Caco-2 (cell line): ENCODE data around the gene DTWD2. TPM values are rescaled to one million over a fixed set of nuclear protein-coding genes. Genes with fewer than 3 reads are reported as not detected.

Source experiments
- BruUV-seq: library from RNA; stranded (reverse); fragments of 400-500 nt; replicated peaks from 2 replicates; lab custom pipeline; 2021; lab: Mats Ljungman, UMichigan
- CTCF ChIA-PET: fragments of 300-600 bp; sonication (Branson Sonifier 250); formaldehyde crosslinking; loops from one replicate; lab custom pipeline; 2022; ENCODE audit warnings: antibody characterized with exemption; lab: Charles Lee
- POLR2A ChIA-PET: fragments of 300-600 bp; sonication (Branson Sonifier 250); formaldehyde crosslinking; loops from one replicate; lab custom pipeline; 2022; ENCODE audit warnings: antibody characterized with exemption; lab: Charles Lee
- DNase-seq, 2 experiments: peaks; one replicate each; pipeline versions ENCODE4 v3.0.0 to v3.0.0-alpha.2; 2020 to 2022
- H3K27me3 ChIP-seq: replicated peaks from 2 replicates; pipeline ENCODE4 v1.6.0; 2011; ENCODE audit warnings: low read length; ENCODE audit not compliant: control insufficient read depth, insufficient read depth
- H3K36me3 ChIP-seq: 2 replicates; pipeline ENCODE4 v1.5.1; 2011; ENCODE audit warnings: low read length; ENCODE audit not compliant: control insufficient read depth, insufficient read depth
- H3K4me1 ChIP-seq: fragments of 250-450 bp; sonication (Bioruptor Pico); 2 replicates; pipeline ENCODE4 v1.5.1; 2020; ENCODE audit warnings: mild to moderate bottlenecking
- H3K4me3 ChIP-seq: 2 replicates; pipeline ENCODE4 v1.5.1; 2011; ENCODE audit warnings: low read depth, mild to moderate bottlenecking, control low read depth, low read length
- H3K9me3 ChIP-seq: fragments of 250-450 bp; sonication (Bioruptor Pico); 2 replicates; pipeline ENCODE4 v1.5.1; 2020; ENCODE audit warnings: mild to moderate bottlenecking, moderate library complexity
- H3K27ac Mint-ChIP-seq: one replicate; pipeline ENCODE4 v1.8.0; 2022; ENCODE audit warnings: mixed read lengths; ENCODE audit not compliant: unreplicated experiment
- H3K27me3 Mint-ChIP-seq: one replicate; pipeline ENCODE4 v1.8.0; 2022; ENCODE audit warnings: mixed read lengths; ENCODE audit not compliant: insufficient read depth, unreplicated experiment
- H3K36me3 Mint-ChIP-seq: one replicate; pipeline ENCODE4 v1.8.0; 2022; ENCODE audit warnings: mild to moderate bottlenecking, mixed read lengths; ENCODE audit not compliant: insufficient read depth, unreplicated experiment
- H3K4me1 Mint-ChIP-seq: one replicate; pipeline ENCODE4 v1.8.0; 2022; ENCODE audit warnings: low read depth, mixed read lengths; ENCODE audit not compliant: unreplicated experiment
- H3K4me3 Mint-ChIP-seq: one replicate; pipeline ENCODE4 v1.8.0; 2022; ENCODE audit warnings: mild to moderate bottlenecking, moderate library complexity, mixed read lengths; ENCODE audit not compliant: unreplicated experiment
- H3K9me3 Mint-ChIP-seq: one replicate; pipeline ENCODE4 v1.8.0; 2022; ENCODE audit warnings: mixed read lengths; ENCODE audit not compliant: unreplicated experiment
- CTCF ChIP-seq, 2 experiments: fragments of 200-600 bp in 1 of 2; IDR thresholded peaks; 1 replicate in 1 of 2; 2 replicates in 1 of 2; pipeline versions ENCODE4 v1.5.1 to v1.8.0; 2011 to 2022; ENCODE audit warnings: antibody characterized with exemption in 1 of 2, control low read depth in 1 of 2, inconsistent platforms in 1 of 2, low read depth in 1 of 2, low read length in 1 of 2, mild to moderate bottlenecking in 1 of 2, moderate library complexity in 1 of 2; ENCODE audit not compliant: insufficient read depth in 1 of 2, severe bottlenecking in 1 of 2, unreplicated experiment in 1 of 2
- intact Hi-C: fragments of 100-400 bp; cut with micrococcal nuclease; formaldehyde crosslinking; loops from one replicate; pipeline ENCODE4 v1.10.0; 2022; ENCODE audit not compliant: unreplicated experiment
- total RNA-seq: library from RNA; stranded (reverse); gene quantifications from 2 replicates; pipeline ENCODE4 v1.2.3, GENCODE V29; 2022

DTWD2 gene
- total RNA-seq, 1 experiment from 2014 or later: 5.6 TPM

DNA sequence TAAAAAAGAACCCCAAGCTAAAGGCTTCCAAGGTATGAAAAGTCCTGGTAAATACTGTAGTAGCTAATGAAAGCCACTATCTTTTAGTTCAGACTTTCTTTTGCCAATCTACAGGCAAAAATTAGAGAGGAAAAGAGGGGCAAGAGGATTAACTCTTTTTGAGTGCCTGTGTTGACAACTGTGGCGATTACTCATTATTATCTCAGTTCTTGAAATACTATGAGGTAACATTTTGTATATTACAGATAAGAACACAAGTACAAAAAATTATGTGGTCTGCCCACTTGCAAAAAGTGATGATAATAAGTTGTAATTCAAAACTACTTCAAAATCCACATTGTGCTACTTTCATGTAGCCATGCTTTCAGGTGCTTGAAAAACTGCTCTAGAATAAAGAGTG lies 144.0 kb downstream of the DTWD2 start:
- Mint-ChIP-seq H3K9me3 (no peaks in the 10 kb centered on the region), H3K4me1 (no peaks in the 10 kb centered on the region), H3K4me3 (no peak overlapping the region), H3K36me3 (no peaks in the 10 kb centered on the region), H3K27ac (no peak overlapping the region), H3K27me3 (no peaks in the 10 kb centered on the region)
- no peaks in the 10 kb centered on the region for H3K27me3 ChIP-seq
- no TSS peak for BruUV-seq
- no peaks in the 10 kb centered on the region for H3K36me3 ChIP-seq
- CTCF ChIA-PET: no interaction called here
- no peaks in the 10 kb centered on the region for H3K9me3 ChIP-seq
- TF ChIP-seq CTCF (IDR thresholded peaks at IDR 0.05; ENCODE audit: insufficient read depth in 1 of 2, low read depth in 1 of 2, low read length in 1 of 2, severe bottlenecking in 1 of 2, unreplicated experiment in 1 of 2): no peak
- intact Hi-C loops: no loop called here
- no peak for DNase-seq
- POLR2A ChIA-PET: no interaction called here
- H3K4me3 ChIP-seq: no peak overlapping the region
- H3K4me1 ChIP-seq: no peaks in the 10 kb centered on the region

GRCh38 chr5:118834710-118835109 lies 153.6 kb downstream of the DTWD2 start:
- no peak overlapping the region for H3K4me3 Mint-ChIP-seq
- ChIA-PET POLR2A (no interaction called here), CTCF (no interaction called here)
- H3K36me3 ChIP-seq: no peaks in the 10 kb centered on the region
- intact Hi-C loops: no loop called here
- H3K4me1 ChIP-seq: no peaks in the 10 kb centered on the region
- no TSS peak for BruUV-seq
- no peaks in the 10 kb centered on the region for H3K9me3 Mint-ChIP-seq
- no peaks in the 10 kb centered on the region for H3K9me3 ChIP-seq
- no peaks in the 10 kb centered on the region for H3K4me1 Mint-ChIP-seq
- no peak overlapping the region for H3K4me3 ChIP-seq
- H3K27me3 ChIP-seq: no peaks in the 10 kb centered on the region
- H3K27me3 Mint-ChIP-seq: no peaks in the 10 kb centered on the region
- H3K36me3 Mint-ChIP-seq: no peaks in the 10 kb centered on the region
- DNase-seq: no peak
- H3K27ac Mint-ChIP-seq: no peak overlapping the region
- no peak for TF ChIP-seq CTCF (IDR thresholded peaks at IDR 0.05; ENCODE audit: insufficient read depth in 1 of 2, low read depth in 1 of 2, low read length in 1 of 2, severe bottlenecking in 1 of 2, unreplicated experiment in 1 of 2)

GRCh38 chr5:118832974-118833373 lies 155.4 kb downstream of the DTWD2 start:
- Mint-ChIP-seq H3K4me3 (no peak overlapping the region), H3K27ac (no peak overlapping the region), H3K36me3 (no peaks in the 10 kb centered on the region), H3K4me1 (no peaks in the 10 kb centered on the region), H3K27me3 (peaks cover 3% of the 10 kb centered on the region), H3K9me3 (no peaks in the 10 kb centered on the region)
- no TSS peak for BruUV-seq
- no peak for DNase-seq
- Histone ChIP-seq H3K36me3 (no peaks in the 10 kb centered on the region), H3K4me3 (no peak overlapping the region), H3K27me3 (no peaks in the 10 kb centered on the region), H3K9me3 (no peaks in the 10 kb centered on the region), H3K4me1 (no peaks in the 10 kb centered on the region)
- POLR2A ChIA-PET: no interaction called here
- CTCF ChIA-PET: no interaction called here
- no peak for TF ChIP-seq CTCF (IDR thresholded peaks at IDR 0.05; ENCODE audit: insufficient read depth in 1 of 2, low read depth in 1 of 2, low read length in 1 of 2, severe bottlenecking in 1 of 2, unreplicated experiment in 1 of 2)
- intact Hi-C loops: no loop called here
